Body of pancreas (tissue), 4 donors: ENCODE results near the gene MYO1E.

Experiments
- CTCF ChIP-seq, 7 experiments: fragments of 450-650 bp in 4 of 7; fragments of 200-600 bp in 3 of 7; sonication (generic) in 3 of 7; IDR thresholded peaks; one replicate each; pipeline ENCODE4 v1.5.1; 2016 to 2019; ENCODE audit warnings: antibody characterized with exemption in 7 of 7
- POLR2A ChIP-seq, 3 donors: fragments of 450-650 bp; IDR thresholded peaks; one replicate each; pipeline ENCODE4 v1.6.1; 2016; ENCODE audit warnings: antibody characterized with exemption in 3 of 3, mild to moderate bottlenecking in 2 of 3

- TF ChIP-seq CTCF (IDR thresholded peaks at IDR 0.05) (no peak), POLR2A (IDR thresholded peaks at IDR 0.05) (no peak)
These were observed 8.4 kb downstream of the MYO1E start for GRCh38 chr15:59364248-59364647.
